Sigmoid colon (tissue), 7 donors: Measurements from ENCODE around the gene ST6GALNAC3. TPM values are rescaled to one million over a fixed set of nuclear protein-coding genes. Genes with fewer than 3 reads are reported as not detected.

ENCODE experiments used
- DNase-seq: peaks from one replicate; pipeline ENCODE4 v3.0.0-alpha.2; 2019
- H3K27ac ChIP-seq, 4 donors: fragments of 200-600 bp; sonication (generic); one replicate each; pipeline ENCODE4 v1.5.1; 2016 to 2019; ENCODE audit warnings: mild to moderate bottlenecking in 1 of 4
- H3K27me3 ChIP-seq, 3 donors: fragments of 200-600 bp; sonication (generic); one replicate each; pipeline ENCODE4 v1.5.1; 2019; ENCODE audit warnings: mild to moderate bottlenecking in 1 of 3
- H3K36me3 ChIP-seq, 4 donors: fragments of 200-600 bp; sonication (generic); one replicate each; pipeline ENCODE4 v1.5.1; 2016 to 2019
- H3K4me1 ChIP-seq, 4 donors: fragments of 200-600 bp; sonication (generic); one replicate each; pipeline ENCODE4 v1.5.1; 2017 to 2019
- H3K4me3 ChIP-seq, 4 donors: fragments of 200-600 bp; sonication (generic); one replicate each; pipeline ENCODE4 v1.5.1; 2017 to 2019; ENCODE audit warnings: mild to moderate bottlenecking in 2 of 4, moderate library complexity in 1 of 4
- H3K9me3 ChIP-seq, 4 donors: fragments of 200-600 bp in 3 of 4; sonication (generic) in 3 of 4; one replicate each; pipeline versions ENCODE4 v1.5.1 to v1.6.1; 2013 to 2019
- CTCF ChIP-seq, 4 experiments: fragments of 450-650 bp in 3 of 4; fragments of 200-600 bp in 1 of 4; IDR thresholded peaks; one replicate each; pipeline ENCODE4 v1.5.1; 2016 to 2019; ENCODE audit warnings: antibody characterized with exemption in 4 of 4, mild to moderate bottlenecking in 3 of 4, moderate library complexity in 2 of 4
- EP300 ChIP-seq, 4 donors: sonication (generic); formaldehyde crosslinking; IDR thresholded peaks; one replicate each; pipeline ENCODE4 v1.6.1; 2017; ENCODE audit warnings: antibody characterized with exemption in 4 of 4
- POLR2A ChIP-seq, 2 donors: fragments of 450-650 bp; IDR thresholded peaks; one replicate each; pipeline ENCODE4 v1.6.1; 2016; ENCODE audit warnings: antibody characterized with exemption in 2 of 2, mild to moderate bottlenecking in 2 of 2, moderate library complexity in 2 of 2
- POLR2AphosphoS5 ChIP-seq, 4 donors: sonication (generic); formaldehyde crosslinking; IDR thresholded peaks; one replicate each; pipeline ENCODE4 v1.6.1; 2017; ENCODE audit warnings: antibody characterized with exemption in 4 of 4
- WGBS, 2 donors: extraction: QIAGEN DNeasy Blood & Tissue Kit; methylation state at CpG; one replicate each; pipeline ENCODE4 v1.1.7; 2013; 5-methylcytosine and 5-hydroxymethylcytosine counted together
- intact Hi-C: fragments of 100-400 bp; cut with DNase I; formaldehyde crosslinking; loops from one replicate; pipeline ENCODE4 v1.15.1; 2023
- polyA plus RNA-seq, 3 donors: library from polyadenylated mRNA; stranded (reverse); fragments of 200-250 nt; gene quantifications; one replicate each; pipeline ENCODE4 v1.2.3, GENCODE V29; 2013
- total RNA-seq, 4 donors: library from RNA; depleted of rRNA; stranded (reverse); fragments of >200 nt; gene quantifications; one replicate each; pipeline ENCODE4 v1.1.0, GENCODE V29; 2016
- donor health status: healthy with polysubstance abuse.
- donor health status: Bipolar disorder and iron deficiency.
- donor health status: healthy.

Gene ST6GALNAC3
- total and polyA plus RNA-seq, 7 donors: 1.6 to 7.5 (median 2.5) TPM

- WGBS, 2 donors: 74 to 95% methylated on average over 2 of the region's 2 CpGs
- intact Hi-C loops: no loop called here
- TF ChIP-seq POLR2A (IDR thresholded peaks at IDR 0.05): no peak
- no peak for TF ChIP-seq POLR2AphosphoS5 (IDR thresholded peaks at IDR 0.05)
- no peak for TF ChIP-seq CTCF (IDR thresholded peaks at IDR 0.05)
- no peak for TF ChIP-seq EP300 (IDR thresholded peaks at IDR 0.05)
Measured at GRCh38 chr1:76189310-76189709, 114.8 kb downstream of the ST6GALNAC3 start.

GRCh38 chr1:76190749-76191424 is 116.3 kb downstream of the ST6GALNAC3 start:
- H3K9me3 ChIP-seq: no peaks in the 10 kb centered on the region
- no peak overlapping the region for H3K27ac ChIP-seq
- no peak overlapping the region for H3K4me3 ChIP-seq
- intact Hi-C loops: no loop called here
- whole genome bisulfite sequencing, 2 donors: 87% methylated on average over 4 of the region's 4 CpGs
- no peaks in the 10 kb centered on the region for H3K27me3 ChIP-seq
- no peaks in the 10 kb centered on the region for H3K4me1 ChIP-seq
- DNase-seq: no peak
- no peaks in the 10 kb centered on the region for H3K36me3 ChIP-seq
- TF ChIP-seq CTCF (IDR thresholded peaks at IDR 0.05): no peak

More at GRCh38 chr1:76189310-76189709, 114.8 kb downstream of the ST6GALNAC3 start:
- DNase-seq: no peak
- Histone ChIP-seq H3K4me1 (no peaks in the 10 kb centered on the region), H3K4me3 (no peak overlapping the region), H3K36me3 (no peaks in the 10 kb centered on the region), H3K27ac (no peak overlapping the region), H3K27me3 (no peaks in the 10 kb centered on the region), H3K9me3 (no peaks in the 10 kb centered on the region)

GRCh38 chr1:76191561-76191960 is 117.0 kb downstream of the ST6GALNAC3 start:
- H3K36me3 ChIP-seq: no peaks in the 10 kb centered on the region
- WGBS, 2 donors: 91 to 93% methylated on average over 2 of the region's 2 CpGs
- no peaks in the 10 kb centered on the region for H3K9me3 ChIP-seq
- DNase-seq: no peak
- TF ChIP-seq POLR2A (IDR thresholded peaks at IDR 0.05) (no peak), EP300 (IDR thresholded peaks at IDR 0.05) (no peak), POLR2AphosphoS5 (IDR thresholded peaks at IDR 0.05) (no peak), CTCF (IDR thresholded peaks at IDR 0.05) (no peak)
- H3K4me1 ChIP-seq: no peaks in the 10 kb centered on the region
- H3K27ac ChIP-seq: no peak overlapping the region
- intact Hi-C loops: no loop called here
- H3K27me3 ChIP-seq: no peaks in the 10 kb centered on the region
- no peak overlapping the region for H3K4me3 ChIP-seq

- Histone ChIP-seq H3K36me3 (no peaks in the 10 kb centered on the region), H3K27me3 (no peaks in the 10 kb centered on the region), H3K9me3 (no peaks in the 10 kb centered on the region), H3K27ac (no peak overlapping the region), H3K4me1 (no peaks in the 10 kb centered on the region), H3K4me3 (no peak overlapping the region)
- DNase-seq: no peak
- WGBS, 2 donors: 92 to 93% methylated on average over 2 of the region's 2 CpGs
- intact Hi-C loops: no loop called here
- TF ChIP-seq POLR2AphosphoS5 (IDR thresholded peaks at IDR 0.05) (no peak), POLR2A (IDR thresholded peaks at IDR 0.05) (no peak), EP300 (IDR thresholded peaks at IDR 0.05) (no peak), CTCF (IDR thresholded peaks at IDR 0.05) (no peak)
Measured at GRCh38 chr1:76198452-76198851, 123.9 kb downstream of the ST6GALNAC3 start.

GRCh38 chr1:76202670-76203069 is 128.1 kb downstream of the ST6GALNAC3 start:
- Histone ChIP-seq H3K4me1 (no peaks in the 10 kb centered on the region), H3K27me3 (no peaks in the 10 kb centered on the region), H3K4me3 (no peak overlapping the region), H3K36me3 (no peaks in the 10 kb centered on the region), H3K27ac (no peak overlapping the region), H3K9me3 (no peaks in the 10 kb centered on the region)
- WGBS, 2 donors: 64 to 86% methylated on average over 2 of the region's 2 CpGs
- TF ChIP-seq EP300 (IDR thresholded peaks at IDR 0.05) (no peak), POLR2A (IDR thresholded peaks at IDR 0.05) (no peak), POLR2AphosphoS5 (IDR thresholded peaks at IDR 0.05) (no peak), CTCF (IDR thresholded peaks at IDR 0.05) (no peak)
- DNase-seq: no peak
- intact Hi-C loops: no loop called here
